Measurements from ENCODE around the gene LIMS1.
A peak's percentile ranks its signal among the peaks of the same experiment; 100 is the strongest.
"Not testable (repeated sequence)": the region's sequence is repeated elsewhere in the genome, so short reads cannot be mapped to it uniquely, and the experiment has no call there.

The LIMS1 gene

DNA sequence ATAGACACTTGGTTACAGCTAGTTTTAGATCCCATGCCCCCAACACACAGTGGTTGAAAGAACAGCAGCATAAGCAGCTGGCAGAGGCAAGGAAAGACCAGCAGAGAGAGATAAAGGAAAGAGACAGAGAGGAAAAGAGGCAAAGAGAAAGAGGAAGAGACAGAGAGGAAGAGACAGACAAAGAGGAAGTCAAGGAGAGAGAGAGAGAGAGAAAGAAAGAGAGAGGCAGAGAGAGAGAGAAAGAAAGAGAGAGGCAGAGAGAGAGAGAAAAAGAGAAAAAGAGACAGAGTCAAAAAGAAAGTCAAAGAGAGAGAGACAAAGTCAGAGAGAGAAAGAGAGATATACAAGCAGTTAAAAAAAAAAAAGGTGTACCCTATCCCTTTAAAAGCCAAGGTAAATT lies 9.0 kb upstream of the LIMS1 start:
- H3K9me3 ChIP-seq; H3K4me1 ChIP-seq; H3K4me3 ChIP-seq (ENCODE audit: low read depth, low read length); DNase-seq; H3K27me3 ChIP-seq; H3K36me3 ChIP-seq: not testable (repeated sequence)

DNA sequence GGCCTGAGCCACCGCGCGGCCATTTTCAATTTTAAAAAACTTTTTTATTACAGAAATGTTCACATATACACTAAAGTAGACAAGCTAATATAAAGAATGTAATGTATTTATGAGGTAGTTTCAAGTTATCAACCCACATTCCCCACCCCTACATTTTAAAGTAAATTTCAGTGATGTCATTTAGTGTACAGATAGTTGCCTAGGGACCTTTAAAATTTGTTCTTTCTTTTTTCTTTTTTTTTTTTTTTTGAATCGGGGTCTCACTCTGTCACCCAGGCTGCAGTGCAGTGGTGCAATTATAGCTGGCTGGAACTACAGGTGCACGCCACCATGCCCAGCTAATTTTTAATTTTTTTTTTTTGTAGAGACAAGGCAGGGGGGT lies 2.6 kb upstream of the LIMS1 start:
- Histone ChIP-seq H3K36me3 (no peaks in the 10 kb centered on the region), H3K4me3 (ENCODE audit: low read depth, low read length) (no peak overlapping the region), H3K27me3 (no peaks in the 10 kb centered on the region), H3K9me3 (no peaks in the 10 kb centered on the region), H3K4me1 (no peaks in the 10 kb centered on the region)
- TF ChIP-seq, protein P1, sequence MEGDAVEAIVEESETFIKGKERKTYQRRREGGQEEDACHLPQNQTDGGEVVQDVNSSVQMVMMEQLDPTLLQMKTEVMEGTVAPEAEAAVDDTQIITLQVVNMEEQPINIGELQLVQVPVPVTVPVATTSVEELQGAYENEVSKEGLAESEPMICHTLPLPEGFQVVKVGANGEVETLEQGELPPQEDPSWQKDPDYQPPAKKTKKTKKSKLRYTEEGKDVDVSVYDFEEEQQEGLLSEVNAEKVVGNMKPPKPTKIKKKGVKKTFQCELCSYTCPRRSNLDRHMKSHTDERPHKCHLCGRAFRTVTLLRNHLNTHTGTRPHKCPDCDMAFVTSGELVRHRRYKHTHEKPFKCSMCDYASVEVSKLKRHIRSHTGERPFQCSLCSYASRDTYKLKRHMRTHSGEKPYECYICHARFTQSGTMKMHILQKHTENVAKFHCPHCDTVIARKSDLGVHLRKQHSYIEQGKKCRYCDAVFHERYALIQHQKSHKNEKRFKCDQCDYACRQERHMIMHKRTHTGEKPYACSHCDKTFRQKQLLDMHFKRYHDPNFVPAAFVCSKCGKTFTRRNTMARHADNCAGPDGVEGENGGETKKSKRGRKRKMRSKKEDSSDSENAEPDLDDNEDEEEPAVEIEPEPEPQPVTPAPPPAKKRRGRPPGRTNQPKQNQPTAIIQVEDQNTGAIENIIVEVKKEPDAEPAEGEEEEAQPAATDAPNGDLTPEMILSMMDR (IDR thresholded peaks at IDR 0.05; ENCODE audit: low read depth, low read length): no peak
- no peak for DNase-seq

GRCh38 chr2:108534584-108535356 lies 500 bp downstream of the LIMS1 start:
- Histone ChIP-seq H3K36me3 (no peaks in the 10 kb centered on the region), H3K9me3 (no peaks in the 10 kb centered on the region), H3K27me3 (no peaks in the 10 kb centered on the region), H3K4me1 (no peaks in the 10 kb centered on the region), H3K4me3 (ENCODE audit: low read depth, low read length) (peak overlapping the region; percentile 79)
- DNase-seq: peak; percentile 21
- TF ChIP-seq, protein P1 (IDR thresholded peaks at IDR 0.05; ENCODE audit: low read depth, low read length): no peak

GRCh38 chr2:108535357-108535631 lies 1.0 kb downstream of the LIMS1 start:
- H3K4me3 ChIP-seq (ENCODE audit: low read depth, low read length): peak overlapping the region; percentile 79
- no peaks in the 10 kb centered on the region for H3K4me1 ChIP-seq
- H3K9me3 ChIP-seq: no peaks in the 10 kb centered on the region
- DNase-seq: no peak
- no peaks in the 10 kb centered on the region for H3K27me3 ChIP-seq
- H3K36me3 ChIP-seq: no peaks in the 10 kb centered on the region
- TF ChIP-seq, protein P1 (IDR thresholded peaks at IDR 0.05; ENCODE audit: low read depth, low read length): no peak

- no peaks in the 10 kb centered on the region for H3K4me1 ChIP-seq
- no peaks in the 10 kb centered on the region for H3K36me3 ChIP-seq
- TF ChIP-seq, protein P1 (IDR thresholded peaks at IDR 0.05; ENCODE audit: low read depth, low read length): no peak
- no peak overlapping the region for H3K4me3 ChIP-seq (ENCODE audit: low read depth, low read length)
- no peaks in the 10 kb centered on the region for H3K27me3 ChIP-seq
- H3K9me3 ChIP-seq: no peaks in the 10 kb centered on the region
- DNase-seq: no peak
Measured at GRCh38 chr2:108536133-108536780, 2.0 kb downstream of the LIMS1 start.

DNA sequence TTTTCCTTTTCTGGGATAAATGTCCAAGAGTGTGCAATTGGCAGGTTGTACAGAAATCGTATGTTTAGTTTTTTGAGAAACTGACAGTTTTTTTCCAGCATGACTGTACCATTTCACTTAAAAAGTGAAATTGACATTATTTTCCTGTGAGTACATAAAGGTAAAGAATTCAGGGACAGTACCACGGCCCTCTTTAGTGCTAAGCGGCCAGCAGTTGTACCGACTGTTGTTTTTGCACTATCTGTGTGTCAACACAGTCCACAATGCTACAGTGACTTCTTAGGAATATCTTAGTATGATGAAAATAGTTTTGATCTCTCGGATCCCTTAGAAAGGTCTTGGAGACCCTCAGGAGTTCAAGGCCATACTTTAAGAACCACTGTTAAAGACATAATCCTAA lies 2.6 kb downstream of the LIMS1 start:
- no peak for DNase-seq
- Histone ChIP-seq H3K4me3 (ENCODE audit: low read depth, low read length) (no peak overlapping the region), H3K4me1 (no peaks in the 10 kb centered on the region), H3K36me3 (no peaks in the 10 kb centered on the region), H3K9me3 (no peaks in the 10 kb centered on the region), H3K27me3 (no peaks in the 10 kb centered on the region)
- TF ChIP-seq, protein P1 (IDR thresholded peaks at IDR 0.05; ENCODE audit: low read depth, low read length): no peak

All from BE2C (cell line).